ENCODE data around the gene USP22.

Gene USP22

DNA sequence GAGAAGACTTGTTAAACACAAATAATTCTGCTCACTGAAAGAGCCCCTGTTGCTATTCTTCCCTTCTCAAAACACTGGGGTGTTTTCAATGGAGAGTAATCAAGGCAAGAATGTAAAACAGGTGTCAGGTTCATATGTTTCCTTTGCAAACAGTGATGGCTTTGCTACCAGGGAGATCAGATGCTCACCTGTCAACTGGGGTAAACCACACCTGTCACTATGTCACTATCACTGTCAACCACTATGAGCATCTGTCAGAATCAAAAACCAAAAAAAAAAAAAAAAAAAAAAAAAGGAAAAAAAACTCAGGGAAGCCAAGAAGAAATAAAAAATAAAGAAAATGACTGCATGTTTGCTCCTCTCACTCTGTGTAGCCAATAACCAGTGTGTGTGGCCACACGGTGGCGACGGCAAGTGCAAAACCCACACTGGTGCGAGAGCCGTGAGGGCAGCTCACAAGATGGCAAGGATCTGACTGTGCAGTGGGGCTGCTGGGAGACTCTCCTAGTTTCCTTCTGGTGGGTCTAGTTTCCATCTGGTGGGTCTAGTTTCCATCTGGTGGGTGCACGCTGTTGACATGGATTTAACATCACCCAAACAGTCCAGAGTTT lies 22.7 kb downstream of the USP22 start:
- peak in 1 of 3 experiments; percentile 31 for DNase-seq

DNA sequence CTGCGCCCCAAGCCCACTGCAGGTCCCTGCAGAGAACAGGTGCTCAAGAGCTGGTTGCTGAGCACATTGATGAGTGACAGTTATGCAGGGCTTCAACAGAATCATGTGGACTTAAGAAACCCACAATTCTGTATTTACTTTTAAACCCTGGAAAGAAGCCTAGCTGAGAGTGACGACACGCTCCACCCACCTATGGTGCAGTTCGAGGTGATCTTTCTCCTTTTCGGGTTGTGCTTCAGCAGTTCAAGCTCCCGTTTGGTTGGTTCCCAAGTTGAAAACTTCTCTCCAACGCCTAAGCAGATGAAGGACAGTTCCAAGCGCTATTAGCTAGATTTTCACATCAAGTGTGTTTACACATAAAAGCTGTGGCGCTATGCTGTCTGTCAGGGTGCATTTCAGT lies 23.9 kb downstream of the USP22 start:
- DNase-seq, result no peak

DNA sequence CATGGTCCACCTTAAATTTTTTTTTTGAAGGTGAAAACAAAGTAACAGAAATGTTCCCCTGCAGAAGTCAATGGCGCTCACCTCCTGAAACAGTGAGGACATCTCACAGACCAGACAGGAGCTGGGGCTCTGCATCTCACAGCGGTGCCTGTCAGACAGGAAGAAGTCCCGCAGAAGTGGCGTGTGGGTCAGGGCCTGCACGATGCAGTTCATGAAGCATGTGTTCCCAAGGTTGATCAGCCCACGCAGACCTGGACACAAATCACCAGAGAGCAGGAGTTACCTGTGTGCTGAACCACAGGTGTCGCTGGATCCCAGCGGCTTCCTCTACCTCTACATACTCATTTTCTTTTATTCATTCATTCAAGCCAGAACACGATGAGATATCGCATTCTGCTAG lies 24.9 kb downstream of the USP22 start:
- no peak for DNase-seq

DNA sequence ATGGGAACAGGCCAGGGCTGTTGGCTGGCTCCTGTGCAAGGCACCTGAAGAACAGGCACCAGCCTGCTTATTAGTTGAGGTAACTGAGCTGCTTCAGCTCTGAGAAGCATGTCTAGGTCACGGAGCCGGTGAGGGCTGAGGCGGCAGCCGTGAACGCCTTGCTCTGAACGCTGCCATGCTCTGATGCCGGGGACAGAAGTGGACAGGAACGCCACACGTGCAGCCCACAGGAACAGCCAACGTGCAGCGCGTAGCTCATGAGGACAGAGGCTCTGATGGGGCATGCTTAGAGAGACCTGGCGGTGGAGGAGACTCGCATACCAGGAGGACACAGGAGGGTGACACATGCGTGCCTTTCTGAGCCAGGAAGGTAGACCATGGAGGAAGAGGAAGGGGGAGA lies 25.6 kb downstream of the USP22 start:
- no peak for DNase-seq

DNA sequence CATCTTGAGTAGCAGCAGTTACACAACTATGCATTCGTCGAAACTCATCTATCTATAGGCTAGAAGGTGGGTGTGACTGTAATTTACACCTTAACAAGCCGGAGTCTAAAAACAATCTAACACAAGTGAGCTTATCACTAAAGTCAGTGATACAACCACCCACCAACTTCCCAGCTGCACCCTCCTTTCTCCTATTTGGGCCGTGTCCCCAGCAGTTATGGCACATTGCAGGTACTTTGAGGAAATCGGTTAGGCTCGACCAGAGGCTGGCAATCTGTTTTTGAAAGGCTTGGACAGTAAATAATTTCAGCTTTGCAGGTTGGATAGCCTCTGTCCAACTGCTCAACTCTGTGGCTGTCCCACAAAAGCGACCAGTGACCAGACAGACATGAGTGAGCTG lies 26.0 kb downstream of the USP22 start:
- no peak for DNase-seq

DNA sequence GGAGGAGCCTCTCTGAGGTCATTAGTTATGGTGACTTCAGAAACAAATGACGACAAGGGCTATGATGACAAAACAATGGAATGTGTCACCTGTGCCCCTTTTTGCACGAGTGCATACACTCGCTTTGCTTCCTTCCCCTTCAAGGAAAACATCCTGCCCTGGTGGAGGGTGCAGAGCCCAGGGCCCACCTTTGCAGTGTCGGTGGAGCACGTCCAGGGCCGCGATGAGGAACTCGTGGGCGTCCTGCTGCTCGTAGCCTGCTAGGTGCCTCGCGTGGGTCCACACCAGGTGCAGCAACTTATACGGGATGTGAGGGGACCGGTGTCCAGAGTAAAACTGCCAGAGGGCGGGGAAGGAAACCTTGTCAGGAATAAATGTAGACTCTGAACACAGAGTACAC lies 27.2 kb downstream of the USP22 start:
- no peak for DNase-seq

DNA sequence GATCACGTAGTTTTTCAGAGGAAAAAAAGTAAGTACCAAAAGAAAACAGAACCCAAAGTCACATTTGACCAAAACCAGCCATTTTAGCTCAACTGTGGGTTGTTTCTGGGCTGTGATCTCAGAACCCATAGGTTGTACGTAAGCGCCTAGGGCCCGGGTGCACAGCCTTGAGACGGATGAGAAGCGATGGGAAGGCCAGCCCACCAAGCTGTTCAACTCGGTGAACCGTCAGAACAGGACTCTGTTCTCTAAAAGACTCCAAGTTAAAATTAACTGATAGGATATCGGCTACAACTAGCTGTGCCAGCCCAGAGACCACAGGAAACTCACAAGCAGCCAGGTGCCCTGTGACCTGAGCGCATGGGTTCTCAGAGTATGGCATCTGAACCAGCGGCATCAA lies 28.3 kb downstream of the USP22 start:
- DNase-seq, result no peak

DNA sequence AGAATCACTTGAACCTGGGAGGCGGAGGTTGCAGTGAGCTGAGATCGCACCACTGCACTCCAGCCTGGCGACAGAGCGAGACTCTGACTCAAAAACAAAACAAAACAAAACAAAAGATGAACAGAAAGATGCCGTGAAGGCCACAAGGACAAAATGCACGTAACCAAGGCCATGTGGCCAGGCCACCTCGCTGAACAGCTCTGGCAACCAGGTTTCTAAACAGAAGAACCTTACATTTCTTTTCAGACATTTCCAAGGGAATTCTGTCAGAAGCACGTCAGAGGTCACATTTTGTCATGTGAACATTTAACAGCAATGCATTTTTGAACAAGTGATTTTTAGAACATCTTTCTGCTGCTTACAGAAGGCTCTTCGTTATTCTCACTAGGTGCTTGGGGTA lies 28.8 kb downstream of the USP22 start:
- DNase-seq, result no peak

DNA sequence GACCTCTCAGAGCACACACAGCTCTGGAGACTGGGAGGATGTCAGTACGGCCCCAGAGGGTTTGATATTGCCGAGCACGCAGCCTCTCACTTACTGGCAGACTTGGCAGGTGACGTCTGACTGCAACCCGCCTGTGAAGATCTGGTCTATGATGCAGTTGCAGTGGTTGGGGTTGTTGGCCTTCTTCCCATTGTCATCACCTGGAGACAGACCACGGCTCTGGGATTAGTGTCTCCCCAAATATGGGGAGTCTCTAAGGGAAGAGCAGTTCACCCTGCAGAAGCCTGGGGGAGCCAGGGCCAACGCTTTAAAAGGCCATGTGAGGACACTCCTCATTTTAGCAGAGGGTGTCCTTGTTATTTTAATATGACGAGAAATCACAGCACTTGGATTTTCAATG lies 30.1 kb downstream of the USP22 start:
- DNase-seq, result no peak

DNA sequence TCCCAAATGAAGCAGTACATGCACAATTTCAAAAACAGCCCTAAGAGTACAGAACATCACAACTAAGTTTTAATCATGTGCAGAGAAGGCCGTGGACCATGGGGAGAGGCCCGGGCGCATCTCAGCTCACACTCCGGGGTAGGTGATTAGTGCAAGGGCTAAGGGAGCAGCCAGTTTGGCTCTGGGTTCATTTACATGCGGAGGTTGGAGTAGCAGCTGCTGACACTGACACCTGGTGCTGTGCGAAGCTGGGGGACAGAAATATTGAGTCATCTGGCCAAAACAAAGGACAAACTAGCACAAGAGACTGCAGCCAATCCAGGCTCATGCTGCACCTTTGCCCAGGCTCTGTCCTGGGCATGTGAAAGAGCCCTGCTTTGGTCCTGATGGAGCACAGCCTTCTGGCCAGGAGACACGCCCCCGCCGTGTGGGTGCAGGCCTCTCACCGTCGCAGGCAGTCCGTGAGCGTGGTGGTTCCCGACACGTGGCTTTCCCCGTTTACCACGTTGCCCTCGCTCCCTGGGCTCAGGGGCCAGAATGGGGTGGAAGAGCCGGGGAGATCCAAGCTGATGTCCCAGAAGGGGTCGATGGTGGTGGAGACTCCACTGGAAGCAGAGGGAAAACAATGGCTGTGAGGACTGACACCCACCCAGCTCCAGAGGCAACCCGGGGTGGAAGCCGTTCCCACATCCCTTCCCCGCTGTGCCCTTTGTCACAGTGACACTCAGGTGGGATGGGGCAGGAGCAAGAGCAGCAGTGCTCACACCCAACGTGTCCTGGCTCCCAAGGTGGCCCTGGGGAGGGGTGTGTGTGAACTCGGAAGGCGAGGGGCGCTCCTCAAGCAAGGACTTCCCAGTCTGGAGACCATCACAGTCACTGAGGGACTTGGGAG lies 31.9 kb downstream of the USP22 start:
- DNase-seq, result no peak

DNA sequence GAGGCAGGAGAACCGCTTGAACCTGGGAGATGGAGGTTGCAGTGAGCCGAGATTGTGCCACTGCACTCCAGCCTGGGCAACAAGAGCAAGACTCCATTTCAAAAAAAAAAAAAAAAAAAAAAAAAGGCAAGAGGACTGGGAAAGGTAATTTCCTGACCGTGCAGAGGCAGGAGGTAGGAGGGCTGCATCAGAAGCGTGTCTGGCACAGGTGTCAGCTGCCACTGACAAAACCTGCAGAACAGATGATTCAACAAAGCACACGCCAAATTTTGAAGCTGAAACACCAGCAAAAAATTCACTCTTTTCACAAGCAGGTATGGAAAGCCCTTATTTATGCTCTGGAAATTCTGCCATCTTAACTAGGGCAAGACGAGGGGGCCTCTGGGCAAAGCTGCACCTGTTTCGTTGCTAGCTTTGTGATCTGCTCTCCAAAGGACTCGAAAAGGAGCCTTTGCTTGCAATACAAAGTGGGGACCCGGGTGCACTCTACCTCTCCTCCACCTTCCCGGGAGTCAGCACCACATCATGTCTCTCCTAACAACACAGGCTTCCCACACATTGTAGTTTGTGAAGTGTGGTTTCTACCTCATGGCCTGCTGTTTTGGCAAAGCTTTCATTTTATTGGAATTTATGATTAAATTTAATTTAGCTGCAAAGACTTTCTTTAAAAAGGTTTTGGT lies 33.7 kb downstream of the USP22 start:
- DNase-seq, result no peak

DNA sequence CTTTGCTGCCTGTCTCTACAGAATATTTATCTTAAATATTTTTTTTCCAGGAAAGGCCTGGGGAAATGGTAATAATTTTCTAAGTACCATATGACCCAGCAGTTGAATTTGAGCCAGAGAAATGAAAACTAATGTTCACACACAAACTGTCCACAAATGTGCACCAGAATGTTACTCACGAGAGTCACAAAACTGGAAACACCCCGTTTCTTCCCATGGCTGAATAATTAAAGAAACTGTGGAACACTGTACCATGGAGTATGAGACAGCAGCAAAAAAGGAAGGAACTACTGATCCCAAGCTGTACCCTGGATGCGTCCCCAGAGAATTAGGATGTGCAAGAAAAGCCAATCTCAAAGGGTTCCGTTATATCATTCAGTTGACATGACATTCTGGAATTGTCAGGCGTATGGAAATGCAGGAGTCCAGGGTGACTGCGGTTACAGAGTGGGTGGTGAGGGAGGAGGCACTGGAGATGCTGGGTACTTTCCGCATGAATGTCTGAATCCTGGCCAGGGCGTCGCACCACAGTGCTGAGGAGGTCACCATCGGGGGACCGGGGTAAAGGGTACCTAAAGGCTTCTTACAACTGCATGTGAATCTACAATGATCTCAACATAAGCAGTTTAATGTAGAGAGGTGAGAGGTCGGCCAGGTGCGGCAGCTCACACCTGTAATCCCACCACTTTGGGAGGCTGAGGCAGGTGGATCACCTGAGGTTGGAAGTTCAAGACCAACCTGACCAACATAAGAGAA lies 34.5 kb downstream of the USP22 start:
- no peak for DNase-seq

DNA sequence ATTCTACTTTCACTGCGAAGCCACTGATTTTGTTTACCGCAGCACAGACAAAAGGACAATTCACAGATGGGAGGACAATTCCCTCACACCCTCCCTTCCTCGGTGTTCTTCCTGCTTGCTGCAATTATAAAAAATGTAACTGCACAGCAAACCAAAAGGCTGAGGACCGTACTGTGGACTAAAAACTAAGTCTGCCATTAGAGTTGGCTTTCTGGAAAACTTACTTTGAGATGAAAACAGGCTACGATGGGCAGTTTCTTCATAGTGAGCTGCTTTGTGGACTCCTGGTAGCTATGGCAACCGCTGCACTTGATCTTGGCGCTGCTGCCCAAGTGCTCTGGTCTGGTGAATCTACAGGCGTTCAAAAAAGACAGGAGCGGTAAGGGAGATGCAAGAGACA lies 35.2 kb downstream of the USP22 start:
- no peak for DNase-seq

DNA sequence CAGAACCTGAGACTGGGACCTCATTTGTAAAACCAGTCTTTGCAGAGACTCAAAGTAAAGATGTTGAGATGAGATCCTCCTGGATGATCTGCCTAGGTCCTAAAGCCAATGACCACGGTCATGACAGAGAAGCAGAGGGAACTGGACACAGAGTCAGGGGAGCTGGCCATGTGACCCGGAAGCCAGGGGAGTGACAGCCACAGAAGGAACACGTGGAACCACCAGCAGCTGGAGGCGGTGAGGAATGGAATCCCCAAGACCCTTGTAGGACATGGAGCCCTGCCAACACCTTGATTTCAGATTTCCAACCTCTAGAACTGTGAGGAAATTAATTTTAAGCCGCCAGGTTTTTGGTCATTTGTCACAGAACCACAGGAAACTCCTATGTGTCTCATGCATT lies 37.0 kb downstream of the USP22 start:
- DNase-seq, result no peak

DNA sequence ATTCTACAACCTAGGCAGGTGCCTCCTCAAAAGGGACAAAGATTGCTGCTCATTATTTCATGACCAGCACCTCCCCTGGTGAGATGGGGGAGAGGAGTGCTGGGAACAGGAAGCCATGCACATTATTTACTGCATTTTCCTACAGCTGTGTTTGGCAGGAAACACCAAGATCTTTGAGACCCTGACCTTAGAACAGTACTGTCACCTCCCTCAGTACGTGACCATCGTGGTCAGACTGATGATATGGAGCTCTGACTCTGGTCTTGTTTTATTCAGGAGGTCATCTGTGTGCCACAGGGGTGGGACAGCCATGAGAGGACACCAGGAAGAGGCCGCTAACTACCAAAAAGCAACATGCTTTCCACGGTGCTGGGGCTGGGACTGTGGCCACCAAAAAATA lies 37.4 kb downstream of the USP22 start:
- no peak for DNase-seq

DNA sequence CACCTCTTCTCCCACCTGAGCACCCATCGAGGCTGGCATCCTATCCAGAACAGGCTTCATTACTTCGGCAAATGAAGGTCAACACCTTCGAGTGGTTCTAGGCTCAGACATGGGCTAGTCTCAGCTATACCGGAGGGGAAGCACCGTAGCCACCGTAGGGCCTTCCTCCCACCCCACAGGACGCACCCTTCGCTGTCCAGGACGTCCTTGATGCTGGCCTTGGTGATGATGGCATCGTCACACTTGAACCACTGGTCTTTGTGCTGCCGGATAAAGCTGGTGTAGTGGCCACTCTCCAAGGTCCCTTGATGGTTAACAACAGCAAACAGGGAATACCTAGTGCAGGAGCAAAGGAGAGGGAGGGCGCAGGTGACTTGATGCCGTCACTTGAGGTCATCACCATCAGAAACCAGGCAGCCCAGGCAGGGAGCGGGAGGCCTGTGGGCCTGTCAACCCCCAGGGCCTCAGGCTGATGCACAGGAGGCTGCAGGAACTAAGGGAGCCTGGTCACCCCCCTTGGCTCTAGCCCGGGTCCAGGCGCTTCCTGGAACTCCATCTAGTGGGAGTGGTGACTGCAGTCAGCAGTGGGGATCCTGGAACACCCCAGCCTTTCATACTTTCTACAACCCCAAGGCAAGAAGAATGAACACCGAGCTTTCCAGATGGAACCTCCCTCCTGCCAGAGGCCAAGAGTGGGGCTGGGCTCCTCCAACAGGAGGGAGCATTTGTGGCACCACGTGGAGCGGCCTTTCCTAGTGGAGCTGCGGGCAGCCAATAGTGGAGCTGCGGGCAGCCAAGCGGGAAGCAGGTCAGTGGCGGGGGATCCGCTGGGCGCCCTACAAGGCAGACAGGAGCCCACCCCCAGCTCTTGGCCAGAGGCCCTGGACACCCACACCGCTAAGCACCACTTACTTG lies 38.5 kb downstream of the USP22 start:
- no peak for DNase-seq

DNA sequence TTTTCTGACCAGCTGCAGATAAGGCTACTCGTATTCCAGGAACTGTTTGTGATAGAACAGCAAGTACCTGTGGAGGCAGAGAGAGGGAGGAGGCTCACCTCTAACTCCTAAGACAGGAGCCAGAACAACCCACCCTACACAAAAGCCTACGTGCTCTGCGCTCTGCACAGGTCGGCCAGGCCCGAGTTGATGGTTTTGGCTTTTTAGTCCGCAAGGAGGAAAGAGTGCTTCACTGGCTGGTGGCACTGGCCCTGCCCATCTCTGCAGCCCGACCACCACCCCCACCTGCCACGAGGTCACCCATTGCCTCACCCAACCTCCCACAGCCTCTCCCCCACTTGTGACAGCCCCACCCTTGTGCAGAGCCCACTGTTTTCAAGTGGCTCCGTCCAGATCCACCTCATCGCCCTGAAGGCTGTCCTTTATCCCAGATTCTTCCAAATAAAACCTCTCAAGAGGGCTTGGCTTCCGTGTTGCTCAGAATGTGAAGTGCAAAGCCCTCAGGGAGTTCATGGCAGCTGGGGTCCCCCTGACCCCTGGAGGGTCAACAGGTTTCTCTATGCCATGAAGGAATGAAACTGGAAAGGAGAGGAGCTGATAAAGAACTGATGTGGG lies 39.7 kb downstream of the USP22 start:
- no peak for DNase-seq

DNA sequence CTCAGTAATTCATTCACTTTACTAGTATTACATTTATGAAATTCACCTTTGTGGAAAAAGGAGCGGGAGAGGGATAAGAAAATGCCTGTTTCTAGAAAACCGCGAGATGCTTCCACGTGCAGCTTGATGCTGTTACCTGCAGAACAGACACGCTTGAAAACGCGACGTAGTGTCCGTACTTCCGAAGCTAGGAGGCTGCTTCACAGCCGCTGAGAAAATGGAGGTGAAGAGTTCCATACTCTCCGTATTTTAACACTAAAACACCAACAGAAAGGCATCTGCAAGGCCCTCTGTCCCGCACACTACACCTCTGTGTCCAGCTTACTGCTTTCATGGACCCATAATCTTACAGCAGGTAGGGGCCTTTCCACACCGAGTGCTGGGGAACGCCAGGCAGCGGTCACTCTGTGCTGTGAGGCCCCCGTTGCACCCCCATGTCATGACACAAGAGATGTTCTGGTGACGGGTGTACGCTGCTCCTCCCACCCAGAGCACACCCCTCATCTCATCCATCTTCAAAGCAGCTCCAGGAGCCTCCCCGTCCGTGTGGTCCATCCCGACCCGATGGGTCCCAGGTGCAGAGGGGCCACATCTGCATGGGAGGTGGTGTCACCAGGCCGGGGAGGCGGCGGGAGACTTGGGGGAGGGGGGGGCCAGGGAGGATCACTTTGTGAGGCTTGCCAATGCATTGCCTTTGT lies 40.4 kb downstream of the USP22 start:
- no peak for DNase-seq

DNA sequence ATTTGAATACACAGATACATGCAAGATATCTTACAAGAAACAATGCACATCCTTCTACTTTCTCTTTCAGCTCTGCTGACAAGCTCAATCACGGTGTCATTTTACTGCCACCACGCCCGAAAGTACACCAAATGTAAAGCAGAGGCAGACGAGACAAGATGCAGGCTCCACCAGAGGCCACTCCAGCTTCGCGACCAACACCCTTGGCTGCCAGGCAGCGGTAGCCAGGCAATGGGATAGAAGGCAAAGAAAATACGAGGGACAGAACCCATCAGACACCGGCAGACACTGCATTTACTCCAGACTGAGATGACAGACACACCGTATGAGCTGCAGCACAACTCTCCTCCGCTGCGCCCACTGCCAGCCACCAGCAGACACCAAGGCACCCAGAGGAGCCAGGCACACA lies 41.0 kb downstream of the USP22 start:
- peak in 2 of 3 experiments; percentile 2 to 45 for DNase-seq

DNA sequence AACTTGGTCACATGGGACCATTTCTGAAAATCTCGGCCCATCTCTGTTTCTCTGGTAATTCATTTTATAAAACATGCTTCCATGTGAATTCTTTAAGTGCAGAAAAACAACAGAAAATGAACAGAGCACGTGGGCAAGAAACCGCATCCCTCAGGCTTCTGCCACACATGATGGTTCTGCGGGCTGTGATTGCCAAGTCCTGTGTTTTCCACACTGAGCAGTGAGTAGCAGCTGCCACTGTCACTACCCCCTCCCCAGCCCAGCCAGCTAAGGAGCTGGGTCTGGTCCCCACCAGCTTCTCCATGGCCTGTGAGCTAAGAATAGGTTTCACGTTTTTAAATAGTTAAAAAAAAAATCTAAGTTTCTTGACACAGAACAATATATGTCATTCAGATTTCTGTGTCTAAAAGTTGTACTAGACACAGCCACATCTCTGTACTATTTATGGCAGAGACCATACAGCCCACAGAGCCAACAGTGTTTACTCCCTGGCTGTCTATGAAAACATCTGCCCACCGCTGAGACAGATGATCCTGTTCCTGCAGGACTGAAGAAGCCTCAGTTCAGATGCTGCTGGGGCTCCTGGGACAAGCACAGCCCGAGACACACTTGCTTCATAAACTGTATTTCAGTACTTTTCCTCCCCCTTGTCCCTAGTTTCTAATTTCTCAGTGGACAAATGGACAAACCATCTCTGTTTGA lies 41.5 kb downstream of the USP22 start:
- no peak for DNase-seq

Measured in NCI-H1417 (cell line).